ENCODE results near the gene CENPV.

- TF ChIP-seq CTCF (IDR thresholded peaks at IDR 0.05; ENCODE audit: poor library complexity) (no peak), EZH2 (IDR thresholded peaks at IDR 0.05; ENCODE audit: borderline replicate concordance) (no peak)
Observed at GRCh38 chr17:16298140-16298662, 55.1 kb downstream of the CENPV start.
